Measurements from ENCODE around the gene INHA. TPM values are rescaled to one million over a fixed set of nuclear protein-coding genes. Genes with fewer than 3 reads are reported as not detected.

The INHA gene
- total RNA-seq, 4 donors from 2014 or later = 0.45 to 0.75 TPM; not detected in 2

DNA sequence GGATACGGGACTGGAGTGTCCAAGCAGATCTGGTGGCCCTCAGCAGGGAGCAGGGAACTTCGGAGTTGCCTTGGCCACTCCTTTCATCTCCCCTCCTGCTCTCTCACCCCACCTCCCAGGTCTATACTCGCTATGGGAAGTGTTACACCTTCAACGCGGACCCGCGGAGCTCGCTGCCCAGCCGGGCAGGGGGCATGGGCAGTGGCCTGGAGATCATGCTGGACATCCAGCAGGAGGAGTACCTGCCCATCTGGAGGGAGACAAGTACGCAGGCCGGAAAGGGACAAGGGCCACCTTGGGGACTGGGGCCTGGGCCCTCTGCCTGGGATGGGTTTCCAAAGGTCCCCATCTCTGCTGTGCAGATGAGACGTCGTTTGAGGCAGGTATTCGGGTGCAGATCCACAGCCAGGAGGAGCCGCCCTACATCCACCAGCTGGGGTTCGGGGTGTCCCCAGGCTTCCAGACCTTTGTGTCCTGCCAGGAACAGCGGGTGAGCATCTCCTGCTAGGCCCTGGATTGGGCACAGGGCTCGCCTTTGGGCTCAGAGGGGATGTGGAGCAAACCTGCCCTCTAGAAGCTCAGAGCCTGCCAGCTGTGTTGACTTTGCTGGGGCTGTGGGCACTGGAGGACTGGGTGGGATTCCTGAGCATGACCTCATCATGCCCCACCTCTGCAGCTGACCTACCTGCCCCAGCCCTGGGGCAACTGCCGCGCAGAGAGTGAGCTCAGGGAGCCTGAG is 40.3 kb upstream of the INHA start:
- peaks cover 6 to 16% (median 14%) of the 10 kb centered on the region in 4 donors for H3K4me1 ChIP-seq
- H3K27me3 ChIP-seq = peaks cover 0 to 25% (median 0%) of the 10 kb centered on the region in 4 donors
- DNase-seq (ENCODE audit: extremely low spot score) = no peak
- H3K36me3 ChIP-seq = no peaks in the 10 kb centered on the region
- intact Hi-C loops (cut with DNase I) = loop anchor here (2.0 to 5.0 kb wide), 3 partner anchors 35 to 131 kb away; partner anchors contain the start of gene GMPPA
- H3K9me3 ChIP-seq = no peaks in the 10 kb centered on the region
- WGBS = 90% methylated on average over 17 of the region's 20 CpGs
- no peak for TF ChIP-seq POLR2AphosphoS5 (IDR thresholded peaks at IDR 0.05)
- no peak for TF ChIP-seq POLR2A (IDR thresholded peaks at IDR 0.05; ENCODE audit: low read depth)
- TF ChIP-seq, protein P1, sequence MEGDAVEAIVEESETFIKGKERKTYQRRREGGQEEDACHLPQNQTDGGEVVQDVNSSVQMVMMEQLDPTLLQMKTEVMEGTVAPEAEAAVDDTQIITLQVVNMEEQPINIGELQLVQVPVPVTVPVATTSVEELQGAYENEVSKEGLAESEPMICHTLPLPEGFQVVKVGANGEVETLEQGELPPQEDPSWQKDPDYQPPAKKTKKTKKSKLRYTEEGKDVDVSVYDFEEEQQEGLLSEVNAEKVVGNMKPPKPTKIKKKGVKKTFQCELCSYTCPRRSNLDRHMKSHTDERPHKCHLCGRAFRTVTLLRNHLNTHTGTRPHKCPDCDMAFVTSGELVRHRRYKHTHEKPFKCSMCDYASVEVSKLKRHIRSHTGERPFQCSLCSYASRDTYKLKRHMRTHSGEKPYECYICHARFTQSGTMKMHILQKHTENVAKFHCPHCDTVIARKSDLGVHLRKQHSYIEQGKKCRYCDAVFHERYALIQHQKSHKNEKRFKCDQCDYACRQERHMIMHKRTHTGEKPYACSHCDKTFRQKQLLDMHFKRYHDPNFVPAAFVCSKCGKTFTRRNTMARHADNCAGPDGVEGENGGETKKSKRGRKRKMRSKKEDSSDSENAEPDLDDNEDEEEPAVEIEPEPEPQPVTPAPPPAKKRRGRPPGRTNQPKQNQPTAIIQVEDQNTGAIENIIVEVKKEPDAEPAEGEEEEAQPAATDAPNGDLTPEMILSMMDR (IDR thresholded peaks at IDR 0.05) = no peak
- no peak for TF ChIP-seq EP300 (IDR thresholded peaks at IDR 0.05)
- no peak overlapping the region for H3K4me3 ChIP-seq
- no peak overlapping the region for H3K27ac ChIP-seq (replicated peaks in 1 of 4)

DNA sequence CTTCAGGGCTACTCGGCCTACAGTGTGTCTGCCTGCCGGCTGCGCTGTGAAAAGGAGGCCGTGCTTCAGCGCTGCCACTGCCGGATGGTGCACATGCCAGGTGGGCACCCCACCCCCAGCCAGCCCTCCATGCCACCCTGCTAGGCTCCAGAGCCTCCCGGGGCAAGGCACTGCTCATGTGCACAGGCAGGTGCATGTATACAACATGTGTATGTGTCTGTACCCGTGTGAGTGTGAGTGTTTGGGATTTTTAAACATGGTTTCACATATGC is 39.8 kb upstream of the INHA start:
- intact Hi-C loops (cut with DNase I) = loop anchor here (5.0 kb wide), 2 partner anchors 35 to 55 kb away; partner anchors contain the start of gene GMPPA
- Histone ChIP-seq H3K27me3 (peaks cover 0 to 21% (median 0%) of the 10 kb centered on the region in 4 donors), H3K9me3 (no peaks in the 10 kb centered on the region), H3K36me3 (no peaks in the 10 kb centered on the region), H3K4me3 (no peak overlapping the region), H3K4me1 (peaks cover 6 to 13% (median 11%) of the 10 kb centered on the region in 4 donors), H3K27ac (replicated peaks in 1 of 4) (no peak overlapping the region)
- DNase-seq (ENCODE audit: extremely low spot score) = no peak
- TF ChIP-seq, protein P1 (IDR thresholded peaks at IDR 0.05) = no peak
- TF ChIP-seq EP300 (IDR thresholded peaks at IDR 0.05) (no peak), POLR2AphosphoS5 (IDR thresholded peaks at IDR 0.05) (no peak), POLR2A (IDR thresholded peaks at IDR 0.05; ENCODE audit: low read depth) (no peak)
- WGBS = 40% methylated on average over 1 of the region's 8 CpGs

DNA sequence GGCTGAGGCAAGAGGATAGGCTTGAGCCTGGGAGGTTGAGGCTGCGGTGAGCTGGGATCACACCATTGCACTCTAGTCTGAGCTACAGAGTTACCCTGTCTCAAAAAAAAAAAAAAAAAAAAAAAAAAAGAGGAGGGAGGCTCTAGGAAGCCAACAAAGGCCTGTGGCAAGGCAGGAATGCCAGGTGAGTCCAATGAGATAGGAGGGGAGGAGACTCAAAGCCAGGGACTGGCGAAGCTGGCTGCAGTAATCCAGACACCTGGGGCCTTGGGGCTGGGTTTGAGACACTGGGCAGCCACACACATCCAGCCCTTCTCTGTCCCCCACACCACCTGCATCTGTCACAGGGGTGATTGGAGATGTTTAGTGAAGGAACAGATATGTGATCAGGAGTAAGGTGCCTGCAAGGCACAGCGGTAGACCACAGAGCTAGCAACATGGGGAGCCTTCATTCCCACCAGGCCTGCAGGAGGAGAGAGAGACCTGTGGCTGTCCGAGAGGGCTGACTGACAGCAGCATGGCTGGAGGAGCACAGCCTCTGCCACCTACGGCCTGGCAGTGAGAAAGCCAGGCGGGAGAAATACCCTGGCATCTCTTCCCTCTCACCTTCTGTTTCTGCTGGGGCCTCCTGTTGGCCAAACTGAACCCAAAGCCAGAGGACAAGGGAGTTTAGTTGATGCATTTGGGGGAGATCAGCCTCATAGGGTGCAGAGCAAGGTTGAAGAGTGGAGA is 38.0 kb upstream of the INHA start:
- intact Hi-C loops (cut with DNase I) = loop anchor here (5.0 kb wide), 2 partner anchors 37 to 57 kb away; partner anchors contain the start of gene GMPPA
- Histone ChIP-seq H3K4me3 (no peak overlapping the region), H3K27ac (replicated peaks in 1 of 4) (no peak overlapping the region), H3K4me1 (peaks cover 15 to 28% (median 23%) of the 10 kb centered on the region in 4 donors), H3K9me3 (no peaks in the 10 kb centered on the region), H3K27me3 (peaks cover 0 to 15% (median 0%) of the 10 kb centered on the region in 4 donors), H3K36me3 (peaks cover 0 to 9% (median 4%) of the 10 kb centered on the region in 4 donors)
- WGBS = 91% methylated on average over 6 of the region's 6 CpGs
- DNase-seq (ENCODE audit: extremely low spot score) = no peak
- TF ChIP-seq POLR2A (IDR thresholded peaks at IDR 0.05; ENCODE audit: low read depth) = no peak
- TF ChIP-seq EP300 (IDR thresholded peaks at IDR 0.05) = no peak
- TF ChIP-seq, protein P1 (IDR thresholded peaks at IDR 0.05) = no peak
- no peak for TF ChIP-seq POLR2AphosphoS5 (IDR thresholded peaks at IDR 0.05)

DNA sequence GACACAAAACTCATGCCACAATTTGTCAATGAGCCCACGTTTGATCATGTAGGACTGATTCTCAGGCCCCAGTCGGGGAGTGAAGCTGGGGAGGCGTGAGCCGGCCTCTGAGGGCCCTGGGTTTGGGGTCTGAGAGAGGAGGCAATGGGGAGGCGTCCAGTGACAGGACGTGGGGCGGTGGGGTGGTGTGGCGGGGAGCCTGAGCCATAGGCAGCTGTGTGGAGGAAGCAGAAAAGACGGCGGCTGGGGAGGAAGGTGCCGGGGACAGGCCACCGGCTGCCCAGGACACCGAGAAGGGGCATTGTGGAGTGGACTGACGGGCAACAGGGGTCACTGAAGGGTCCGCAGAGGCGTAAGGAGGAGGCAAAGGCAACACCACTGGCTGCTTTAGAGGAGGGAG is 35.7 kb upstream of the INHA start:
- Histone ChIP-seq H3K4me1 (peaks cover 9 to 21% (median 16%) of the 10 kb centered on the region in 4 donors), H3K36me3 (peaks cover 13 to 32% (median 26%) of the 10 kb centered on the region in 4 donors), H3K4me3 (no peak overlapping the region), H3K9me3 (no peaks in the 10 kb centered on the region), H3K27ac (replicated peaks in 1 of 4) (no peak overlapping the region), H3K27me3 (peaks cover 0 to 8% (median 0%) of the 10 kb centered on the region in 4 donors)
- DNase-seq (ENCODE audit: extremely low spot score) = no peak
- no peak for TF ChIP-seq EP300 (IDR thresholded peaks at IDR 0.05)
- no peak for TF ChIP-seq POLR2AphosphoS5 (IDR thresholded peaks at IDR 0.05)
- no peak for TF ChIP-seq POLR2A (IDR thresholded peaks at IDR 0.05; ENCODE audit: low read depth)
- TF ChIP-seq, protein P1 (IDR thresholded peaks at IDR 0.05) = no peak
- intact Hi-C loops (cut with DNase I) = no loop called here
- WGBS = 81% methylated on average over 16 of the region's 16 CpGs

Data from esophagus muscularis mucosa (tissue), 4 donors.